ENCODE results near the gene HEXA.

- TF ChIP-seq CTCF (IDR thresholded peaks at IDR 0.05; ENCODE audit: insufficient read depth, low read length, poor library complexity, severe bottlenecking) (no peak), EZH2phosphoT487 (conservative IDR thresholded peaks at IDR 0.05; ENCODE audit: low read length) (no peak)
Observed at GRCh38 chr15:72379856-72380430, 4.1 kb upstream of the HEXA start.
